Measurements from ENCODE around the gene MCOLN2.

MCOLN2 gene

GRCh38 chr1:84969489-84970250 lies 27.2 kb downstream of the MCOLN2 start:
- peak; percentile 92 for DNase-seq (ENCODE audit: low read depth)
- TF ChIP-seq CTCF (IDR thresholded peaks at IDR 0.05; ENCODE audit: insufficient read depth, low read depth, low read length, missing control alignments) = no peak
- no peak overlapping the region for H3K4me3 ChIP-seq (ENCODE audit: low read depth, low read length)

GRCh38 chr1:84968865-84969264 lies 28.0 kb downstream of the MCOLN2 start:
- no peak for TF ChIP-seq CTCF (IDR thresholded peaks at IDR 0.05; ENCODE audit: insufficient read depth, low read depth, low read length, missing control alignments)
- no peak for DNase-seq (ENCODE audit: low read depth)

GRCh38 chr1:84968101-84968500 lies 28.8 kb downstream of the MCOLN2 start:
- TF ChIP-seq CTCF (IDR thresholded peaks at IDR 0.05; ENCODE audit: insufficient read depth, low read depth, low read length, missing control alignments) = no peak
- DNase-seq (ENCODE audit: low read depth) = no peak

More at GRCh38 chr1:84968865-84969264, 28.0 kb downstream of the MCOLN2 start:
- no peak overlapping the region for H3K4me3 ChIP-seq (ENCODE audit: low read depth, low read length)

GRCh38 chr1:84967666-84968065 lies 29.2 kb downstream of the MCOLN2 start:
- no peak for DNase-seq (ENCODE audit: low read depth)
- no peak for TF ChIP-seq CTCF (IDR thresholded peaks at IDR 0.05; ENCODE audit: insufficient read depth, low read depth, low read length, missing control alignments)
- no peak overlapping the region for H3K4me3 ChIP-seq (ENCODE audit: low read depth, low read length)

More at GRCh38 chr1:84968101-84968500, 28.8 kb downstream of the MCOLN2 start:
- H3K4me3 ChIP-seq (ENCODE audit: low read depth, low read length) = no peak overlapping the region

- DNase-seq (ENCODE audit: low read depth) = no peak
- H3K4me3 ChIP-seq (ENCODE audit: low read depth, low read length) = no peak overlapping the region
- TF ChIP-seq CTCF (IDR thresholded peaks at IDR 0.05; ENCODE audit: insufficient read depth, low read depth, low read length, missing control alignments) = no peak
Observed at GRCh38 chr1:84963021-84963420, 33.9 kb downstream of the MCOLN2 start.

- no peak for TF ChIP-seq CTCF (IDR thresholded peaks at IDR 0.05; ENCODE audit: insufficient read depth, low read depth, low read length, missing control alignments)
- no peak for DNase-seq (ENCODE audit: low read depth)
- no peak overlapping the region for H3K4me3 ChIP-seq (ENCODE audit: low read depth, low read length)
Observed at GRCh38 chr1:84961316-84961715, 35.6 kb downstream of the MCOLN2 start.

- H3K4me3 ChIP-seq (ENCODE audit: low read depth, low read length) = no peak overlapping the region
- no peak for DNase-seq (ENCODE audit: low read depth)
- no peak for TF ChIP-seq CTCF (IDR thresholded peaks at IDR 0.05; ENCODE audit: insufficient read depth, low read depth, low read length, missing control alignments)
Observed at GRCh38 chr1:84960371-84960770, 36.5 kb downstream of the MCOLN2 start.

All from GM12865 (cell line).